Astrocyte (in vitro differentiated cells and primary cell): Measurements from ENCODE around the gene OPCML. TPM values are rescaled to one million over a fixed set of nuclear protein-coding genes. Genes with fewer than 3 reads are reported as not detected.

Source experiments
- DNase-seq: peaks from one replicate; pipeline ENCODE4 v3.0.0-alpha.2; 2010; ENCODE audit warnings: low read depth
- FAIRE-seq: peaks from 2 replicates; lab custom pipeline; 2011; peaks lifted over from hg19 to GRCh38; lab: Jason Lieb, UNC
- H2AFZ ChIP-seq: 2 replicates; pipeline ENCODE4 v1.6.0; 2012; ENCODE audit warnings: low read depth, low read length, inconsistent platforms
- H3K27ac ChIP-seq: 2 replicates; pipeline ENCODE4 v1.5.1; 2011; ENCODE audit warnings: low read depth, low read length, inconsistent platforms
- H3K27me3 ChIP-seq: 2 replicates; pipeline ENCODE4 v1.6.0; 2011; ENCODE audit warnings: low read length, inconsistent platforms; ENCODE audit not compliant: insufficient read depth
- H3K36me3 ChIP-seq: 2 replicates; pipeline ENCODE4 v1.5.1; 2011; ENCODE audit warnings: low read length, inconsistent platforms; ENCODE audit not compliant: insufficient read depth
- H3K4me1 ChIP-seq: 2 replicates; pipeline ENCODE4 v1.5.1; 2011; ENCODE audit warnings: low read length, inconsistent platforms; ENCODE audit not compliant: insufficient read depth
- H3K4me2 ChIP-seq: 2 replicates; pipeline ENCODE4 v1.6.0; 2012; ENCODE audit warnings: low read length, inconsistent platforms
- H3K4me3 ChIP-seq: 2 replicates; pipeline ENCODE4 v1.5.1; 2011; ENCODE audit warnings: low read depth, mild to moderate bottlenecking, low read length, inconsistent platforms; ENCODE audit not compliant: insufficient read depth
- H3K79me2 ChIP-seq: 2 replicates; pipeline ENCODE4 v1.6.0; 2012; ENCODE audit warnings: mild to moderate bottlenecking, low read length, inconsistent platforms; ENCODE audit not compliant: insufficient read depth
- H3K9ac ChIP-seq: 2 replicates; pipeline ENCODE4 v1.6.0; 2012; ENCODE audit warnings: mild to moderate bottlenecking, low read length, inconsistent platforms
- H3K9me3 ChIP-seq: 2 replicates; pipeline ENCODE4 v1.5.1; 2012; ENCODE audit warnings: low read depth, mild to moderate bottlenecking, low read length, inconsistent platforms; ENCODE audit not compliant: insufficient read depth
- H4K20me1 ChIP-seq: 2 replicates; pipeline ENCODE4 v1.6.0; 2012; ENCODE audit warnings: low read length, inconsistent platforms; ENCODE audit not compliant: insufficient read depth
- H3K27ac Mint-ChIP-seq: one replicate; pipeline ENCODE4 v1.8.0; 2021; ENCODE audit warnings: mild to moderate bottlenecking, mixed read lengths; ENCODE audit not compliant: unreplicated experiment
- H3K27me3 Mint-ChIP-seq: one replicate; pipeline ENCODE4 v1.8.0; 2021; ENCODE audit warnings: low read depth, mixed read lengths; ENCODE audit not compliant: unreplicated experiment
- H3K36me3 Mint-ChIP-seq: one replicate; pipeline ENCODE4 v1.8.0; 2021; ENCODE audit warnings: low read depth, mixed read lengths; ENCODE audit not compliant: unreplicated experiment
- H3K4me1 Mint-ChIP-seq: one replicate; pipeline ENCODE4 v1.8.0; 2021; ENCODE audit warnings: low read depth, mixed read lengths; ENCODE audit not compliant: unreplicated experiment
- H3K4me3 Mint-ChIP-seq: one replicate; pipeline ENCODE4 v1.8.0; 2021; ENCODE audit warnings: mild to moderate bottlenecking, moderate library complexity, mixed read lengths; ENCODE audit not compliant: unreplicated experiment
- H3K9me3 Mint-ChIP-seq: one replicate; pipeline ENCODE4 v1.8.0; 2021; ENCODE audit warnings: mild to moderate bottlenecking, mixed read lengths; ENCODE audit not compliant: unreplicated experiment
- CTCF ChIP-seq: IDR thresholded peaks from 2 replicates; pipeline ENCODE4 v1.5.1; 2011; ENCODE audit warnings: low read depth, mild to moderate bottlenecking, inconsistent platforms, low read length, moderate library complexity; ENCODE audit not compliant: insufficient read depth
- EZH2 ChIP-seq: IDR thresholded peaks from 2 replicates; pipeline ENCODE4 v1.6.1; 2012; ENCODE audit warnings: mild to moderate bottlenecking, low read length, inconsistent platforms; ENCODE audit not compliant: insufficient read depth
- total RNA-seq: library from RNA; stranded (reverse); gene quantifications from 2 replicates; pipeline ENCODE4 v1.2.1, GENCODE V29; 2021

OPCML gene
- total RNA-seq, 1 donor from 2014 or later: 7.9 TPM

- no peaks in the 10 kb centered on the region for H3K9me3 Mint-ChIP-seq
- no peaks in the 10 kb centered on the region for H3K36me3 Mint-ChIP-seq
- no peak overlapping the region for H3K4me3 Mint-ChIP-seq
- H3K36me3 ChIP-seq: no peaks in the 10 kb centered on the region
- no peak overlapping the region for H3K9ac ChIP-seq
- H3K4me2 ChIP-seq: no peak overlapping the region
- H3K27ac Mint-ChIP-seq: no peak overlapping the region
- TF ChIP-seq EZH2: no peak
- TF ChIP-seq CTCF: no peak
- no peaks in the 10 kb centered on the region for H3K4me1 Mint-ChIP-seq
- H3K27ac ChIP-seq: no peak overlapping the region
- H3K4me1 ChIP-seq: no peaks in the 10 kb centered on the region
- no peak for FAIRE-seq
- H3K9me3 ChIP-seq: no peaks in the 10 kb centered on the region
- no peaks in the 10 kb centered on the region for H3K79me2 ChIP-seq
- peaks cover 14% of the 10 kb centered on the region for H3K27me3 Mint-ChIP-seq
- DNase-seq: no peak
- H4K20me1 ChIP-seq: no peaks in the 10 kb centered on the region
- no peak overlapping the region for H3K4me3 ChIP-seq
- no peaks in the 10 kb centered on the region for H3K27me3 ChIP-seq
- no peak overlapping the region for H2AFZ ChIP-seq
Observed at GRCh38 chr11:133122256-133122655, 410.0 kb downstream of the OPCML start.

- Mint-ChIP-seq H3K9me3 (no peaks in the 10 kb centered on the region), H3K4me1 (no peaks in the 10 kb centered on the region), H3K27ac (no peak overlapping the region), H3K4me3 (no peak overlapping the region), H3K36me3 (no peaks in the 10 kb centered on the region), H3K27me3 (peaks cover 12% of the 10 kb centered on the region)
- Histone ChIP-seq H3K4me3 (no peak overlapping the region), H3K27ac (no peak overlapping the region), H3K4me2 (no peak overlapping the region), H2AFZ (no peak overlapping the region), H3K27me3 (no peaks in the 10 kb centered on the region), H3K4me1 (no peaks in the 10 kb centered on the region), H4K20me1 (no peaks in the 10 kb centered on the region), H3K79me2 (no peaks in the 10 kb centered on the region), H3K9ac (no peak overlapping the region), H3K36me3 (no peaks in the 10 kb centered on the region), H3K9me3 (no peaks in the 10 kb centered on the region)
- TF ChIP-seq CTCF (no peak), EZH2 (no peak)
- FAIRE-seq: no peak
- no peak for DNase-seq
Observed at GRCh38 chr11:133118563-133119268, 413.6 kb downstream of the OPCML start.

- Histone ChIP-seq H3K4me2 (no peak overlapping the region), H3K9me3 (no peaks in the 10 kb centered on the region), H2AFZ (no peak overlapping the region), H3K4me1 (no peaks in the 10 kb centered on the region), H3K9ac (no peak overlapping the region), H3K79me2 (no peaks in the 10 kb centered on the region), H3K27me3 (no peaks in the 10 kb centered on the region), H3K27ac (no peak overlapping the region), H3K36me3 (no peaks in the 10 kb centered on the region), H4K20me1 (no peaks in the 10 kb centered on the region), H3K4me3 (no peak overlapping the region)
- no peaks in the 10 kb centered on the region for H3K36me3 Mint-ChIP-seq
- H3K27me3 Mint-ChIP-seq: peaks cover 10% of the 10 kb centered on the region
- DNase-seq (no peak), FAIRE-seq (no peak)
- no peaks in the 10 kb centered on the region for H3K4me1 Mint-ChIP-seq
- H3K9me3 Mint-ChIP-seq: no peaks in the 10 kb centered on the region
- H3K4me3 Mint-ChIP-seq: no peak overlapping the region
- TF ChIP-seq CTCF (no peak), EZH2 (no peak)
- H3K27ac Mint-ChIP-seq: no peak overlapping the region
Observed at GRCh38 chr11:133115099-133115498, 417.2 kb downstream of the OPCML start.
